Measurements from ENCODE around the gene KAT2B. TPM values are rescaled to one million over a fixed set of nuclear protein-coding genes. Genes with fewer than 3 reads are reported as not detected.

KAT2B gene
- total and polyA plus RNA-seq, 12 donors = 5.4 to 32.2 (median 20.9) TPM

- H3K36me3 ChIP-seq (replicated peaks in 1 of 2) = no peaks in the 10 kb centered on the region
- H3K4me3 ChIP-seq = no peak overlapping the region
- intact Hi-C loops (cut with DNase I) = no loop called here
- H3K27me3 ChIP-seq = no peaks in the 10 kb centered on the region
- 89 to 93% (median 92%) methylated on average over 10 of the region's 10 CpGs for WGBS, 4 donors
- H3K27ac ChIP-seq = no peak overlapping the region
- TF ChIP-seq POLR2A (IDR thresholded peaks at IDR 0.05) = no peak
- TF ChIP-seq, protein P1, sequence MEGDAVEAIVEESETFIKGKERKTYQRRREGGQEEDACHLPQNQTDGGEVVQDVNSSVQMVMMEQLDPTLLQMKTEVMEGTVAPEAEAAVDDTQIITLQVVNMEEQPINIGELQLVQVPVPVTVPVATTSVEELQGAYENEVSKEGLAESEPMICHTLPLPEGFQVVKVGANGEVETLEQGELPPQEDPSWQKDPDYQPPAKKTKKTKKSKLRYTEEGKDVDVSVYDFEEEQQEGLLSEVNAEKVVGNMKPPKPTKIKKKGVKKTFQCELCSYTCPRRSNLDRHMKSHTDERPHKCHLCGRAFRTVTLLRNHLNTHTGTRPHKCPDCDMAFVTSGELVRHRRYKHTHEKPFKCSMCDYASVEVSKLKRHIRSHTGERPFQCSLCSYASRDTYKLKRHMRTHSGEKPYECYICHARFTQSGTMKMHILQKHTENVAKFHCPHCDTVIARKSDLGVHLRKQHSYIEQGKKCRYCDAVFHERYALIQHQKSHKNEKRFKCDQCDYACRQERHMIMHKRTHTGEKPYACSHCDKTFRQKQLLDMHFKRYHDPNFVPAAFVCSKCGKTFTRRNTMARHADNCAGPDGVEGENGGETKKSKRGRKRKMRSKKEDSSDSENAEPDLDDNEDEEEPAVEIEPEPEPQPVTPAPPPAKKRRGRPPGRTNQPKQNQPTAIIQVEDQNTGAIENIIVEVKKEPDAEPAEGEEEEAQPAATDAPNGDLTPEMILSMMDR (IDR thresholded peaks at IDR 0.05) = no peak
- H3K4me1 ChIP-seq (replicated peaks in 1 of 2) = no peaks in the 10 kb centered on the region
- H3K9me3 ChIP-seq (replicated peaks in 1 of 3) = no peaks in the 10 kb centered on the region
- DNase-seq = no peak
Observed at GRCh38 chr3:20148466-20148865, 108.2 kb downstream of the KAT2B start.

- no peaks in the 10 kb centered on the region for H3K4me1 ChIP-seq (replicated peaks in 1 of 2)
- no peaks in the 10 kb centered on the region for H3K9me3 ChIP-seq (replicated peaks in 1 of 3)
- no peak for TF ChIP-seq POLR2A (IDR thresholded peaks at IDR 0.05)
- TF ChIP-seq, protein P1 (IDR thresholded peaks at IDR 0.05) = no peak
- H3K4me3 ChIP-seq = no peak overlapping the region
- no peaks in the 10 kb centered on the region for H3K27me3 ChIP-seq
- 97 to 100% (median 99%) methylated on average over 1 of the region's 1 CpG for WGBS, 4 donors
- no peak for DNase-seq
- no peak overlapping the region for H3K27ac ChIP-seq
- no peaks in the 10 kb centered on the region for H3K36me3 ChIP-seq (replicated peaks in 1 of 2)
- intact Hi-C loops (cut with DNase I) = no loop called here
Observed at GRCh38 chr3:20154078-20154477, 113.8 kb downstream of the KAT2B start.

DNA sequence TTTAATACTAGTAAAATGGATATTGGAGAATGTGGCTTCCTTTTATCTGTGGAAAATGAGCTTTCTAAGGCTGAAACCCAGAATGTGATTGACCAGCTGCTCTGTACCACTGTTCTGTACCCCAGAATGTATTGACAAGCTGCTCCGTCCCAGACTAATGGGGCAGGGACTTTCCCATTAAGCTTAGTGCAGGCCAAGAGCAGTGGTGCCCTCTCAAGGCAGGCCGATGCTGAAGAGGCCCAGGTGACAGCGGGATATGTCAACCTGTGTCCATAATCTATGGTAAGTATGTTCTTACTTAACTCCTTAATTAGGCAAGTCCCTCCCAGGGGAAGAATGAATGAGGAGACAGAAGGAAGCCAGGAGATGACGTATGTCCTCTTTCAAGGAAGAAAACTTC lies 114.7 kb downstream of the KAT2B start:
- H3K27ac ChIP-seq = no peak overlapping the region
- H3K4me1 ChIP-seq (replicated peaks in 1 of 2) = no peaks in the 10 kb centered on the region
- no peaks in the 10 kb centered on the region for H3K9me3 ChIP-seq (replicated peaks in 1 of 3)
- H3K36me3 ChIP-seq (replicated peaks in 1 of 2) = no peaks in the 10 kb centered on the region
- intact Hi-C loops (cut with DNase I) = no loop called here
- no peak overlapping the region for H3K4me3 ChIP-seq
- 95 to 98% (median 97%) methylated on average over 4 of the region's 4 CpGs for WGBS, 4 donors
- TF ChIP-seq POLR2A (IDR thresholded peaks at IDR 0.05) = no peak
- TF ChIP-seq, protein P1 (IDR thresholded peaks at IDR 0.05) = no peak
- DNase-seq = no peak
- H3K27me3 ChIP-seq = no peaks in the 10 kb centered on the region

DNA sequence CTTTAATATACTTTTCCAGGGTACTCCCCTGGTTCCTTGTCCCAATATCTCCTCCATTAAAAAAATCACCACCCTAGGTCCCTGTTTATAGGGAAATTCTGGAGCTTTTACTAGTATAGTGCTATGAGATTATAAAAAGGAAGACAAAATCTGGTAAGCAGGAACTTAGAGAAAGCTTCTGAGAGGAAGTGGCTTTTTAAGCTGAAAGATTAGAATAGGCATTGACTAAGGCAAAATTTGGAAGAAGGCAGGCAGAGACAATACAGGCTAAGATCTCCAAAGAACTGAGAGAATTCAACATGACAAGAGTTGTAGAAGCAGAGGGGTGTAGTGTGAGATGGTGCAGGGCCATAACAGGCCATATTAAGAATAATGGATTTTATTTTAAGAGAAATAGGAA lies 120.0 kb downstream of the KAT2B start:
- intact Hi-C loops (cut with DNase I) = no loop called here
- Histone ChIP-seq H3K36me3 (replicated peaks in 1 of 2) (no peaks in the 10 kb centered on the region), H3K4me3 (no peak overlapping the region), H3K9me3 (replicated peaks in 1 of 3) (no peaks in the 10 kb centered on the region), H3K4me1 (replicated peaks in 1 of 2) (no peaks in the 10 kb centered on the region), H3K27me3 (no peaks in the 10 kb centered on the region), H3K27ac (no peak overlapping the region)
- no peak for DNase-seq
- TF ChIP-seq, protein P1 (IDR thresholded peaks at IDR 0.05) = no peak
- no peak for TF ChIP-seq POLR2A (IDR thresholded peaks at IDR 0.05)
